Karpas-422 (cell line): ENCODE data around the gene GZMM. TPM values are rescaled to one million over a fixed set of nuclear protein-coding genes. Genes with fewer than 3 reads are reported as not detected.

Experiments
- DNase-seq: peaks from one replicate; pipeline ENCODE4 v3.0.0-alpha.2; 2015
- H2AFZ ChIP-seq: fragments of 200-600 bp; sonication (generic); 2 replicates; pipeline ENCODE4 v1.6.1; 2014; ENCODE audit warnings: antibody characterized with exemption, low read length, mixed read lengths
- H3K27ac ChIP-seq: fragments of 200-600 bp; sonication (generic); 2 replicates; pipeline ENCODE4 v1.5.1; 2014; ENCODE audit warnings: mild to moderate bottlenecking, low read length, moderate library complexity
- H3K27me3 ChIP-seq: fragments of 200-600 bp; sonication (generic); 2 replicates; pipeline ENCODE4 v1.6.1; 2014; ENCODE audit warnings: low read length, mixed read lengths
- H3K36me3 ChIP-seq: fragments of 200-600 bp; sonication (generic); 2 replicates; pipeline ENCODE4 v1.6.1; 2014; ENCODE audit warnings: low read length, mixed read lengths; ENCODE audit not compliant: insufficient read depth
- H3K4me1 ChIP-seq: fragments of 200-600 bp; sonication (generic); 2 replicates; pipeline ENCODE4 v1.6.1; 2014; ENCODE audit warnings: mild to moderate bottlenecking, low read length, mixed read lengths
- H3K4me2 ChIP-seq: fragments of 200-600 bp; sonication (generic); 2 replicates; pipeline ENCODE4 v1.6.1; 2014; ENCODE audit warnings: low read length, low read depth, mild to moderate bottlenecking; ENCODE audit not compliant: poor library complexity, severe bottlenecking
- H3K4me3 ChIP-seq: fragments of 200-600 bp; sonication (generic); 2 replicates; pipeline ENCODE4 v1.5.1; 2014; ENCODE audit warnings: mild to moderate bottlenecking, antibody characterized with exemption, low read length, mixed read lengths
- H3K79me2 ChIP-seq: fragments of 200-600 bp; sonication (generic); 2 replicates; pipeline ENCODE4 v1.6.1; 2014; ENCODE audit warnings: mild to moderate bottlenecking, low read length, mixed read lengths
- H3K9ac ChIP-seq: fragments of 200-600 bp; sonication (generic); 2 replicates; pipeline ENCODE4 v1.6.0; 2014; ENCODE audit warnings: low read length
- H3K9me2 ChIP-seq: fragments of 200-600 bp; sonication (generic), shearing (Covaris generic); replicated peaks from 2 replicates; pipeline ENCODE4 v1.6.0; 2014; ENCODE audit warnings: mild to moderate bottlenecking, low read length, moderate library complexity; ENCODE audit not compliant: insufficient read depth
- H3K9me3 ChIP-seq: fragments of 300-700, 200-600 bp; sonication (generic); 2 replicates; pipeline ENCODE4 v1.6.1; 2014; ENCODE audit warnings: low read length, mixed read lengths
- H4K20me1 ChIP-seq: fragments of 200-600 bp; sonication (generic); 2 replicates; pipeline ENCODE4 v1.6.1; 2014; ENCODE audit warnings: mild to moderate bottlenecking, antibody characterized with exemption, low read length, low read depth; ENCODE audit not compliant: insufficient read depth
- total RNA-seq: library from RNA; depleted of rRNA; stranded (reverse); fragments of >200 nt; shearing (Covaris generic); gene quantifications from 2 replicates; pipeline ENCODE4 v1.2.3, GENCODE V29; 2014; ENCODE audit warnings: low replicate concordance

Gene GZMM
- total RNA-seq, 1 experiment from 2014 or later, result not detected

- peak; percentile 100 for DNase-seq
Observed at GRCh38 chr19:572140-572742, 28.4 kb downstream of the GZMM start, which contains the start of gene BSG. Gene BSG, plus strand, starts transcription at chr19:572596. Its CDS starts 39 bp downstream, at chr19:572635.

GRCh38 chr19:572743-573518 lies 29.1 kb downstream of the GZMM start:
- Histone ChIP-seq H3K4me3 (peak overlapping the region; percentile 82), H3K4me1 (peaks cover 29% of the 10 kb centered on the region), H3K79me2 (peaks cover 54% of the 10 kb centered on the region), H3K9me2 (no peaks in the 10 kb centered on the region), H3K9me3 (no peaks in the 10 kb centered on the region), H3K36me3 (peaks cover 5% of the 10 kb centered on the region; the same call in 1 of the 2 replicates), H3K27me3 (no peaks in the 10 kb centered on the region), H3K4me2 (peak overlapping the region; percentile 78), H4K20me1 (peaks cover 37% of the 10 kb centered on the region), H3K9ac (peak overlapping the region; percentile 100), H3K27ac (peak overlapping the region; percentile 68), H2AFZ (no peak overlapping the region; the same call in 1 of the 2 replicates)
- peak; percentile 59 for DNase-seq

More at GRCh38 chr19:572140-572742, 28.4 kb downstream of the GZMM start, which contains the start of gene BSG:
- Histone ChIP-seq H3K4me1 (peaks cover 29% of the 10 kb centered on the region), H3K36me3 (peaks cover 5% of the 10 kb centered on the region; the same call in 1 of the 2 replicates), H3K27me3 (no peaks in the 10 kb centered on the region), H3K4me2 (peak within 1 kb of the TSS; percentile 78), H3K9me2 (no peaks in the 10 kb centered on the region), H3K79me2 (peaks cover 47% of the 10 kb centered on the region), H3K27ac (peak within 1 kb of the TSS; percentile 93), H2AFZ (peak within 1 kb of the TSS; percentile 99), H3K9ac (peak within 1 kb of the TSS; percentile 100), H4K20me1 (peaks cover 35% of the 10 kb centered on the region), H3K4me3 (peak within 1 kb of the TSS; percentile 82), H3K9me3 (no peaks in the 10 kb centered on the region)

- Histone ChIP-seq H2AFZ (no peak overlapping the region), H4K20me1 (peaks cover 42% of the 10 kb centered on the region), H3K27me3 (no peaks in the 10 kb centered on the region), H3K79me2 (peaks cover 60% of the 10 kb centered on the region), H3K9ac (peak overlapping the region; percentile 100), H3K4me2 (peak overlapping the region; percentile 78), H3K36me3 (peaks cover 5% of the 10 kb centered on the region; the same call in 1 of the 2 replicates), H3K27ac (peak overlapping the region; percentile 68), H3K9me3 (no peaks in the 10 kb centered on the region), H3K9me2 (no peaks in the 10 kb centered on the region), H3K4me3 (peak overlapping the region; percentile 82), H3K4me1 (peaks cover 29% of the 10 kb centered on the region)
- no peak for DNase-seq
Observed at GRCh38 chr19:573519-573825, 29.6 kb downstream of the GZMM start.

- no peaks in the 10 kb centered on the region for H3K9me2 ChIP-seq
- no peak overlapping the region for H2AFZ ChIP-seq
- H3K4me1 ChIP-seq, result peaks cover 29% of the 10 kb centered on the region
- no peaks in the 10 kb centered on the region for H3K27me3 ChIP-seq
- DNase-seq, result no peak
- peaks cover 5% of the 10 kb centered on the region; the same call in 1 of the 2 replicates for H3K36me3 ChIP-seq
- peaks cover 42% of the 10 kb centered on the region for H4K20me1 ChIP-seq
- no peaks in the 10 kb centered on the region for H3K9me3 ChIP-seq
- H3K27ac ChIP-seq, result no peak overlapping the region
- H3K4me3 ChIP-seq, result peak overlapping the region; percentile 5; the same call in 1 of the 2 replicates
- peaks cover 61% of the 10 kb centered on the region for H3K79me2 ChIP-seq
- peak overlapping the region; percentile 78 for H3K4me2 ChIP-seq
- H3K9ac ChIP-seq, result peak overlapping the region; percentile 32; the same call in 1 of the 2 replicates
Observed at GRCh38 chr19:574658-575526, 31.0 kb downstream of the GZMM start.

- H3K79me2 ChIP-seq, result peaks cover 61% of the 10 kb centered on the region
- no peak overlapping the region for H2AFZ ChIP-seq
- H3K4me3 ChIP-seq, result no peak overlapping the region
- peaks cover 5% of the 10 kb centered on the region; the same call in 1 of the 2 replicates for H3K36me3 ChIP-seq
- DNase-seq, result no peak
- peaks cover 29% of the 10 kb centered on the region for H3K4me1 ChIP-seq
- no peaks in the 10 kb centered on the region for H3K9me2 ChIP-seq
- H4K20me1 ChIP-seq, result peaks cover 42% of the 10 kb centered on the region
- no peaks in the 10 kb centered on the region for H3K9me3 ChIP-seq
- no peak overlapping the region for H3K4me2 ChIP-seq
- no peak overlapping the region for H3K27ac ChIP-seq
- H3K27me3 ChIP-seq, result no peaks in the 10 kb centered on the region
- H3K9ac ChIP-seq, result no peak overlapping the region
Observed at GRCh38 chr19:575527-576506, 32.0 kb downstream of the GZMM start.

- H2AFZ ChIP-seq, result no peak overlapping the region
- no peak overlapping the region for H3K27ac ChIP-seq
- peaks cover 7% of the 10 kb centered on the region; the same call in 1 of the 2 replicates for H3K36me3 ChIP-seq
- H3K4me1 ChIP-seq, result peaks cover 20% of the 10 kb centered on the region
- H3K9me2 ChIP-seq, result no peaks in the 10 kb centered on the region
- H3K79me2 ChIP-seq, result peaks cover 61% of the 10 kb centered on the region
- no peak overlapping the region for H3K4me2 ChIP-seq
- no peaks in the 10 kb centered on the region for H3K9me3 ChIP-seq
- no peak overlapping the region for H3K9ac ChIP-seq
- no peak for DNase-seq
- H3K27me3 ChIP-seq, result no peaks in the 10 kb centered on the region
- no peak overlapping the region for H3K4me3 ChIP-seq
- H4K20me1 ChIP-seq, result peaks cover 44% of the 10 kb centered on the region
Observed at GRCh38 chr19:576768-577438, 33.0 kb downstream of the GZMM start.
